ENCODE measurements around the gene TNN.

TNN gene

DNA sequence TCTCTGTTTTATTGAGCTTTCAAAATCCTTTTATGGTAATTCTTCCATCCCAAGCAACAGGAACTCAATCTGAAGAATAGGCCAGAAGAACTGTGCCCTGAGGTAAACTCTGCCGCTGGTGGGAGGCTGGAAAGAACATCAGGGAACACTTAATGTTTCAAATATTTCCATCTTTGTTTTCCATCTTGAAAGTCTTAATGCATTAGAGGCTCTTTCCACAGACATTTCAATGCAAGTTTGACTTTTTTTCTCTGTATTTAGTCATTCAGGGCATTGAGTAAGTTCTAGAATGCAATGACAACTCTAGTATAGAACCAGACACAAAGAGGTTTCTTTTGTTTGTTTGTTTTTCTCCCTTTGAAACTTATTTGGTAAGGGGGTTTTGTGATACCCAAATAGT, 63.5 kb downstream of the TNN start:
- TF ChIP-seq, protein P1, sequence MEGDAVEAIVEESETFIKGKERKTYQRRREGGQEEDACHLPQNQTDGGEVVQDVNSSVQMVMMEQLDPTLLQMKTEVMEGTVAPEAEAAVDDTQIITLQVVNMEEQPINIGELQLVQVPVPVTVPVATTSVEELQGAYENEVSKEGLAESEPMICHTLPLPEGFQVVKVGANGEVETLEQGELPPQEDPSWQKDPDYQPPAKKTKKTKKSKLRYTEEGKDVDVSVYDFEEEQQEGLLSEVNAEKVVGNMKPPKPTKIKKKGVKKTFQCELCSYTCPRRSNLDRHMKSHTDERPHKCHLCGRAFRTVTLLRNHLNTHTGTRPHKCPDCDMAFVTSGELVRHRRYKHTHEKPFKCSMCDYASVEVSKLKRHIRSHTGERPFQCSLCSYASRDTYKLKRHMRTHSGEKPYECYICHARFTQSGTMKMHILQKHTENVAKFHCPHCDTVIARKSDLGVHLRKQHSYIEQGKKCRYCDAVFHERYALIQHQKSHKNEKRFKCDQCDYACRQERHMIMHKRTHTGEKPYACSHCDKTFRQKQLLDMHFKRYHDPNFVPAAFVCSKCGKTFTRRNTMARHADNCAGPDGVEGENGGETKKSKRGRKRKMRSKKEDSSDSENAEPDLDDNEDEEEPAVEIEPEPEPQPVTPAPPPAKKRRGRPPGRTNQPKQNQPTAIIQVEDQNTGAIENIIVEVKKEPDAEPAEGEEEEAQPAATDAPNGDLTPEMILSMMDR (IDR thresholded peaks at IDR 0.05; ENCODE audit: low read depth, low read length) = no peak
- H3K4me3 ChIP-seq (replicated peaks in 1 of 2; ENCODE audit: low read depth in 2 of 2, low read length in 2 of 2) = no peak overlapping the region
- no peak for DNase-seq (ENCODE audit: low read depth in 2 of 2)

DNA sequence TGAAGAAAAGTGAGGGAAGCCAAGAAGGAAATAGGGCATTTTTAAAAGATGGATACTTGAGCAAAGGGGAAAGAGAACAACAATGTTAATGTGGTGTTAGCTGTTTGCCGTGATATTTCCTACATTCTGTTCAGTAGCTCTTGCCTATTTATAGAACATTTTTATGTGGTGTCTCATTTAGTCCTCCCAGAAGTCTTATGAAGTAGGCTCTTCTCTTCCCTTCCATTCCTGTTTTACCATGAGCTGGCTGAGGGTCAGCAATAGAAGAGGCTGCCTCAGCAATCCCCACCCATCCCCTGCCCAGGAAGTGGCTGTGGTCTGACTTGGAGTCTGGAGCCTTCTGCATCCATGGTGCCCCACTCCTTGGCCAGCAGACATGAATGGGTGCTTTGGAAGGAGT, 64.8 kb downstream of the TNN start:
- TF ChIP-seq, protein P1 (IDR thresholded peaks at IDR 0.05; ENCODE audit: low read depth, low read length) = no peak
- no peak overlapping the region for H3K4me3 ChIP-seq (replicated peaks in 1 of 2; ENCODE audit: low read depth in 2 of 2, low read length in 2 of 2)
- peak; percentile 23 to 45 for DNase-seq (ENCODE audit: low read depth in 2 of 2)

DNA sequence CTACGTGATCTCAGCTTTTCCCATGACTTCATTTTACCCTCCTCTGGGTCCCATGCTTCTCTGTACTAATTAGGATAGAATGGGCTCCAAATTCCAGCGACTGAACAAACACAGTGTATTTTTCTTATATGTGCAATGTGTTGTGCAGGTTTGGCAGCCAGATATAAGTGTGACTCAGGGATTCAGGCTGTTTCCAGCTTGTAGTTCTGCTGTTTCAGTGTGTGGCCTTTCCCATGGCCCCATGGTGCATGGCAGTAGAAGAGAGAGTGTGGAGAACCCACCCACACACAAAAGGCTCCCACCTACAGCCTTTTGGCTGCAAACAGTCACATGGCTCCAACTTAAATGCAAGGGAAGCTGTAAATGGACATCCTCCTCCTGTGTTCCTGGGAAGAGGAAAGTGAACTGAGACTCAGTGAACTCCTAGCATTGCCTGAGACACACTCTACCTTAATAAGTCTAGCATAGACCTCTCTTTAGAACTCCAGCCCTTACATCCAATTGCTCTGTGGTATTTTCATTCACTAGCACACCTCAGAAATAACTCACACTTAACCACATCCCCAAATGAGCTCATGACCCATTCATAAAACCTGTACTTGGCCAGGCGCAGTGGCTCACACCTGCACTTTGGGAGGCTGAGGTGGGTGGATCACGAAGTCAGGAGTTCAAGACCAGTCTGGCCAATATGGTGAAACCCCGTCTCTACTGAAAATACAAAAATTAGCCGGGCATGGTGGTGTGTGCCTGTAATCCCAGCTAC, 66.2 kb downstream of the TNN start:
- H3K4me3 ChIP-seq (replicated peaks in 1 of 2; ENCODE audit: low read depth in 2 of 2, low read length in 2 of 2) = no peak overlapping the region
- peak in 1 of 2 donors; percentile 27 for DNase-seq (ENCODE audit: low read depth in 2 of 2)
- TF ChIP-seq, protein P1 (IDR thresholded peaks at IDR 0.05; ENCODE audit: low read depth, low read length) = no peak

DNA sequence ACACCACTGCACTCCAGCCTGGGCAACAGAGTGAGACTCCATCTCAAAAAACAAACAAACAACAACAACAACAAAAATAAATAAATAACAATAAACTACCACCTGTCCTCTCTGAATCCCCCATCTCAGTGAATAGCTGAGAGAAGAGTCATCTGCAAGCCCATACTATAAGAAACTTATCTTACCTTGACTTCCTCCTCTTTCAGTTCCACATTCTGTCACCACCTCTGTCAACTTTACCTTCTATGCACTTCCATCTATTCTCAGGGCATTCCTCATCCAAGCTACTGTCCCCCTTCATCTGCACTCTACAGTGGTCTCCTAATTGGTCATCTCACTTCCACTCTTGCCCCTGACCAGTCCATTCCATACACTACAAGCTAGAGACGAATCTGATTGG, 66.9 kb downstream of the TNN start:
- TF ChIP-seq, protein P1 (IDR thresholded peaks at IDR 0.05; ENCODE audit: low read depth, low read length) = no peak
- H3K4me3 ChIP-seq (replicated peaks in 1 of 2; ENCODE audit: low read depth in 2 of 2, low read length in 2 of 2) = no peak overlapping the region
- no peak for DNase-seq (ENCODE audit: low read depth in 2 of 2)

DNA sequence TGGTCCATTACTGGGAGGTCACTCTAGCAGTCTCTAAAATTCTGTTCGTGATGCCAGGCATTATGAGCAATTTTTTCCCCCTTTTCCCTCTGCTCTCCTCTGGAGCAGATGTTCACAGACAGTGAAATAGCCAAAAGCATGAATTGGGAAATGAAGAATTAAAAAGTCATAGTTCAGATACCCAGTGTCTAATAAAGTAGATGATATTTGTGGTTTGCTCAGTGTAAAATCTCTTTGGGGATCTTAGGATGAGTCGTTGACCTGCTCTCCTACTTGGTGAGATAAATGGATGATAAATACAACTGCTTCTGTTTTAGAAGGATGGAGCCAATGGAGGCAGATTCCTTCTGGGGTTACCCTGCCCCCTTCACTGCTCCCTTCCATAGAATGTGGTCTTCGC, 68.6 kb downstream of the TNN start:
- no peak for DNase-seq (ENCODE audit: low read depth in 2 of 2)
- no peak overlapping the region for H3K4me3 ChIP-seq (replicated peaks in 1 of 2; ENCODE audit: low read depth in 2 of 2, low read length in 2 of 2)
- TF ChIP-seq, protein P1 (IDR thresholded peaks at IDR 0.05; ENCODE audit: low read depth, low read length) = no peak

DNA sequence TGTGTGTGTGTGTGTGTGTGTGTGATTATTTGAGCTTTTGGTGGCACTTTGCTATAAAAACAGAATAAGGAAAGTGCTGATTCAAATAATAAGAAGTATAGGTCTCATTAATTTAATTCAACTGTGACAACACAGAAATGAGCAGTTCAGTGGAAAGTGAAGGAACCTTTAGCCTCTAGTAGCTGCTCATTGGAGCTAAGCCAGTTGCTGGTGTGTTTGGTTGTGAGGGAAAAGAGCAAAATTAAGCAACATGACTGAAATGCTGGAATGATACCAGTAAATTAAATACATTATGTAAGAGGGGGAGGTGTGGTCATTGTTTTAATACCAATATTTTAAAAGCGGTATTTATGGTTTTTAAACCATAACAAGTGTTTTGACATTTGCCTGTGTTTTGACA, 69.7 kb downstream of the TNN start:
- TF ChIP-seq, protein P1 (IDR thresholded peaks at IDR 0.05; ENCODE audit: low read depth, low read length) = no peak
- DNase-seq (ENCODE audit: low read depth in 2 of 2) = no peak
- no peak overlapping the region for H3K4me3 ChIP-seq (replicated peaks in 1 of 2; ENCODE audit: low read depth in 2 of 2, low read length in 2 of 2)

DNA sequence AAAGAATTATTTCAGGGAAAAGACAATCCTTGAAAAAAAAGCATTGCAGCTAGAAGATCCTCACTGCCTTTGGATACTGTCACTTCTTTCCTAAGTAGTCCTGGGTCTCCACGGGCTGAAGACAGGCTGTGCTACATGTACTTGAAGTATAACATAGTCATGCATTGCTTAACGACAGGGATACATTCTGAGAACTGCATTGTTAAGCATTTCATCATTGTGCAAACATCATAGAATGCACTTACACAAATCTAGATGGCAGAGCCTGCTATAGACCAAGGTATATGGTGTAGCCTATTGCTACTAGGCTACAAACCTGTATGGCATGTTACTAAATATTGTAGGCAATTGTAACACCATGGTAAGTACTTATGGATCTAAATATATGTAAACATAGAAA, 70.9 kb downstream of the TNN start:
- TF ChIP-seq, protein P1 (IDR thresholded peaks at IDR 0.05; ENCODE audit: low read depth, low read length) = no peak
- no peak for DNase-seq (ENCODE audit: low read depth in 2 of 2)
- H3K4me3 ChIP-seq (replicated peaks in 1 of 2; ENCODE audit: low read depth in 2 of 2, low read length in 2 of 2) = no peak overlapping the region

Data from cardiac fibroblast (primary cell).